HG03575 (cell line): ENCODE data around the gene LRSAM1.

Experiments
- ATAC-seq: cut with Tn5 transposase; IDR thresholded peaks from one replicate; pipeline ENCODE4 v1.9.1; 2021; ENCODE audit not compliant: unreplicated experiment, insufficient number of reproducible peaks, low FRiP score; ENCODE audit errors: extremely low read depth

Gene LRSAM1

GRCh38 chr9:127450830-127451607, at the start of gene LRSAM1, which contains the start of gene RPL12:
LRSAM1 (plus strand) TSS chr9:127451510; CDS start chr9:127454528, 3,018 bp downstream.
RPL12 (minus strand) TSS chr9:127451406; CDS start chr9:127451317, 89 bp downstream.
- no peak for ATAC-seq

DNA sequence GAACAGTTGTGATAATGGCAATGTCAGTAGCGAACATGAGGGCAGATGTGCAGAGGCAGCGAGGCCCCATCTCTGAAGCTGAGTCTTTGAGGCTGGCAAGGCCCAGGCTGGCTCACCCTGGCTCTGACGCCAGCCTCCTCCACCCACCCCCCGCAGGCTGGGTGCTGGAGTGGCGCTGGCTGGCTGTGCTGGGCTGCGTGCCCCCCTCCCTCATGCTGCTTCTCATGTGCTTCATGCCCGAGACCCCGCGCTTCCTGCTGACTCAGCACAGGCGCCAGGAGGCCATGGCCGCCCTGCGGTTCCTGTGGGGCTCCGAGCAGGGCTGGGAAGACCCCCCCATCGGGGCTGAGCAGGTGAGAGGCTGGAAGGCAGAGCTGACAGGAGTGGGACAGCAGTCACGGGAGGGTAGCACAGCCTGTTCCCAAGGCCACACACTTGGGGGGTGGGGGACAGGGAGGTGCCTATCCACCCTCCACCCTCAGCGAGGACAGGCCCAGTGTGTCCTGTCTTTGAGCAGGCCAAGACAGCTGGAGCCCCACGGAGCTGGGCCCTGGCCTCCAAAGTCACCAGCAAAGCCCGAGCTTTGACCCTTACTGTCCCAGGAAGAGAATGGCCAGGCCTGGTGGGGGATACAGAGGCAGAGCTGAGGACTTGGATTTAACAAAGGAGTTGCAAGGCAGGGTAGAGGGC, 48.8 kb upstream of the LRSAM1 start:
- no peak for ATAC-seq

DNA sequence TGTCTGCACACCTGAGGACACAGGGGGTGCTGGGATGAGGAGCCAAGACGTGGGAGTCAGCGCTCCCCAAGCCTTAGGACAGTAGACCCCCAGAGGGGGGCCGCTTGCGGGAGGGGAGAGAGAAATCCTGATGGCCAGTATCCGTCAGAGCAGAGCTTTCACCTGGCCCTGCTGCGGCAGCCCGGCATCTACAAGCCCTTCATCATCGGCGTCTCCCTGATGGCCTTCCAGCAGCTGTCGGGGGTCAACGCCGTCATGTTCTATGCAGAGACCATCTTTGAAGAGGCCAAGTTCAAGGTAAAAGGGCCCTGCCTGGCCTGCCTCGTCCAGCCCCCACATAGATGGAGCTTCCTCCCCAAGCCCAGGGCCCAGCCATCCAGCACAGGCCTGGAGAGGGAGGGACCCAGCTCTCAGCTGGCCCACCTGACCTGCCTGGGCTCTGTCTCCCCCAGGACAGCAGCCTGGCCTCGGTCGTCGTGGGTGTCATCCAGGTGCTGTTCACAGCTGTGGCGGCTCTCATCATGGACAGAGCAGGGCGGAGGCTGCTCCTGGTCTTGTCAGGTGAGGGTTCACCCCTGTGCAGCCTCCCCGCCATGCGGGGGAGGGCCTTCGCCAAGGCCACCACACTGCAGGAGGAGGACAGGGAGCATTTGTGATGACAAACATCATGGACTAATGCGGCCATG, 47.7 kb upstream of the LRSAM1 start:
- ATAC-seq, result no peak

- ATAC-seq, result no peak
Observed at GRCh38 chr9:127404631-127405030, 46.7 kb upstream of the LRSAM1 start.

GRCh38 chr9:127405344-127406125, 45.8 kb upstream of the LRSAM1 start:
- no peak for ATAC-seq

DNA sequence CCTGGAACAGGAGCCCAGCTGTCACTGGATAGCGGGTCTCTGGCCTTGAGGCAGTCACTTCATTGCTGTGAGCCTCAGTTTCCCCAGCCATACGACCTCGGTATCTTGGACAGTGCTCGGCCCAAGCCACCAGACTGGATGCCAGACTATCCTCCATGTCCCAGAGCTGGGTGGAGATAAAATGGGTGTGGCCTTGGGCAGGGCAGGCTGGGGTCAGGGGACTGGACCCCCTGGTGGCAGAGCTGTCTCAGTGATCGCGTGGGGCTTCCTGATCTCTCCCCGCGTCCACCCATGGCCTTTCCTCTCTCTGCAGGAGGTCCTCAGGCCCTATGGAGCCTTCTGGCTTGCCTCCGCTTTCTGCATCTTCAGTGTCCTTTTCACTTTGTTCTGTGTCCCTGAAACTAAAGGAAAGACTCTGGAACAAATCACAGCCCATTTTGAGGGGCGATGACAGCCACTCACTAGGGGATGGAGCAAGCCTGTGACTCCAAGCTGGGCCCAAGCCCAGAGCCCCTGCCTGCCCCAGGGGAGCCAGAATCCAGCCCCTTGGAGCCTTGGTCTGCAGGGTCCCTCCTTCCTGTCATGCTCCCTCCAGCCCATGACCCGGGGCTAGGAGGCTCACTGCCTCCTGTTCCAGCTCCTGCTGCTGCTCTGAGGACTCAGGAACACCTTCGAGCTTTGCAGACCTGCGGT, 44.4 kb upstream of the LRSAM1 start:
- no peak for ATAC-seq

DNA sequence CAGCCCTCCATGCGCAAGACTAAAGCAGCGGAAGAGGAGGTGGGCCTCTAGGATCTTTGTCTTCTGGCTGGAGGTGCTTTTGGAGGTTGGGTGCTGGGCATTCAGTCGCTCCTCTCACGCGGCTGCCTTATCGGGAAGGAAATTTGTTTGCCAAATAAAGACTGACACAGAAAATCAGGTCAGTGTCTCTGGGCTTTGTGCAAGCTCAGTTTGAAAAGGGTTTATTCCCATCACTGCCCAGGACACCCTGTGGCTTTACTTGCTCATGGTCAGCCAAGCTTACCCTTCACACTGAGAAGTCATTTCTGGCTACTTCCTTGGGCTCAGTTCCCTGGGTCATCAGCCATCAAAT, 43.8 kb upstream of the LRSAM1 start:
- no peak for ATAC-seq

DNA sequence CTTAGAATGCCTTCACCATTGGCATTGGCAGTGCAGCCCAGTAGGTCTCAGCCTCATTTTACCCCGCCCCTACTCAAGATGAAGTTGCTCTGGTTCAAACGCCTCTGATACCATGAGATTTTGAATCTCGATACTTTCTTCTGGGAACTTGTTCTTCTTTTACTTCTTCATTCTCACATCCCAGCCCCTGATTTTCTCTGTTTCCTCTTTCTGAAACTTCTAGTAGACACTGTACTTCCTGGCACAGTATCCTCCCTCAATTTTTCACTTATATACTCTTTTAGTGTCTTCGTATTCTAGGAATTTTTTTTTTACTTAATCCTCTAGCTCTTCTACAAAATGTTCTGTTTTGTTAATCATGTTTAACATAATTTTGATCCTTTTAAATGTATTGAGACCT, 40.2 kb upstream of the LRSAM1 start:
- no peak for ATAC-seq

DNA sequence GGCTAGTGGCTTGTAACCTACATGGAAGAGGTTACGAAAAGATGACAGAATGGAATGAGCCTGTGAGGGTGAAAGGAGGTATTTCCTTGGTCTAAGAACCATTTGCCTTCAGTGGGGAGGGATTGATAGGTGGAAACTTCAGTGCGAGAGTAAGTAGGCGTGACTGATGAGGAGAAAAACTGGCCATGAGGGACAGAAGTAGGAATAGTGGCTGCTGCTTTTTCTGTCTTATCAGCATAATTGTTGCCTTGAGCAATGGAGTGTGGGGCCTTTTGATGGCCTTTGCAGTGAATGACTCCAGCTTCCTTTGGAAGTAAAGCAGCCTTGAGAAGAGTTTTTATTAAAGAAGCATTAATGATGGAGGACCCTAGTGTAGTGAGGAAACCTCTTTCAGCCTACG, 36.2 kb upstream of the LRSAM1 start:
- ATAC-seq, result no peak

DNA sequence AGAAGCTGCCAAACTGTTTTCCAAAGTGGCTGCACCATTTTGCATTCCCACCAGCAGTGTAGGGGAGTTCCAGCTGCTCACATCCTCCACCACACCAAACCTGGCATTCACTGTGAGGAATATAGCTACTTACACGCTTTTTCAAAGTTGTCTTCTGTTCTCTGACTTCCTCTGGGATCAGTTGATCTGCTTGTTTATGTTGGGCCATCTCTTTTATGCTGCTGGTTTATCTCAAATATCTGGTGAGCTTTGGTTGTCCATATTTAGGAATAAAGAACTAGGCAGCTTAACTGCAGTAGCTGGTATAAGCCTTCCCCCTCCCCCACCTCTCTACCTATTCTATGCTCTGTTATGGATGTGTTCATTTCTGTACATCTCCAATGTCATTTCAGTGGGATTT, 35.7 kb upstream of the LRSAM1 start:
- ATAC-seq, result no peak

GRCh38 chr9:127417131-127418036, 33.9 kb upstream of the LRSAM1 start:
- no peak for ATAC-seq

- ATAC-seq, result no peak
Observed at GRCh38 chr9:127418037-127418471, 33.3 kb upstream of the LRSAM1 start.

- ATAC-seq, result no peak
Observed at GRCh38 chr9:127419348-127419747, 32.0 kb upstream of the LRSAM1 start.

- ATAC-seq, result no peak
Observed at GRCh38 chr9:127421057-127421456, 30.3 kb upstream of the LRSAM1 start.

DNA sequence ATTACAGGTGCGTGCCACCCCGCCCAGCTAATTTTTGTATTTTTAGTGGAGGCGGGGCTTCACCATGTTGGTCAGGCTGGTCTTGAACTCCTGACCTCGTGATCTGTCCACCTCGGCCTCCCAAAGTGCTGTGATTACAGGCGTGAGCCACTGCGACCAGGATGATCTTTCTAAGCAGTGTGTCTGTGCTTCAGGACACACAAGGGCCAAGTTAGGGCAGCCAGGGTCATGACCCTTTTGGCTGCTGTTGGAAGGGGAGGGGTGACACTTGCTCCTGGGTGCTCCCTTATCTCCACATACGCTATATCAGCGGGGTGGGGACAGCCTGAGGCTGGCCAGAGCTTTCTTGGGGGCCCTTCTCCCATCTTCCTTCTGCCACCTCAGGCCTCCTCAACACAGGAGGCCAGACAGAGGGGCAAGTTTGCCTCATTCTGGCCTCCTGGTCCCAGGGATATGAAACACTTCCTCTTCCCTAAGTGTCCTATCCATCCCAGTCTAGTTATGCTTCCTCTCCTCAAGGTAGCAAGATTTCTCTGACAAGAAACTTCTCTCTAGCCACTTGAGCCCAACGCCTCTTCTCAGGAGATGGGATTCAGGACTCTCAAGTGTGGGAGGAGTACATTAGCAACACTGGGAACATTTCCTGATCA, 29.1 kb upstream of the LRSAM1 start:
- ATAC-seq, result no peak

DNA sequence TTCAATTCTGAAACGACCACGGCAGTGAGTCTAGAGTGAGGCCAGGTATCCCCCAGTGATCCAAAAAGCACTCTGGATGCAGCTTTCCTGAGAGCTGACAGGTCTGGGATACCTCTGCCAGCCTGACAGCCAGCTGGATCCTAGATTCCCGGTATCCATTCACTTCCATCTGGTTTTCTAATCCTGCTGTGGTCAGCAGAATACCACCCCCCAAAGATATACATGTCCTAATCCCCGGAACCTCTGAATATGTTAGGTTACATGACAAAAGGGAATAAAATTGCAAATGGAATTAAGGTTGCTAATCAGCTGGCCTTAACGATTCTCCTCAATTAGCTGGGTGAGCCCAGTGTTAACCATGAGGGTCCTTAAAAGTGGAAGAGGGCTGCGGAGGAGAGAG, 28.5 kb upstream of the LRSAM1 start:
- no peak for ATAC-seq

GRCh38 chr9:127423476-127423933, 27.8 kb upstream of the LRSAM1 start:
- ATAC-seq, result no peak
